GM12873 (cell line): ENCODE data around the gene EPHA4.

Source experiments
- CTCF ChIP-seq: IDR thresholded peaks from 2 replicates; pipeline ENCODE4 v1.5.1; 2012; ENCODE audit warnings: low read depth, mild to moderate bottlenecking, moderate library complexity, low read length, control low read depth; ENCODE audit not compliant: insufficient read depth; ENCODE audit errors: missing control alignments

Gene EPHA4

GRCh38 chr2:221555494-221555846, 16.6 kb downstream of the EPHA4 start:
- no peak for TF ChIP-seq CTCF

GRCh38 chr2:221554769-221555493, 17.2 kb downstream of the EPHA4 start:
- TF ChIP-seq CTCF, result no peak

GRCh38 chr2:221553333-221553732, 18.8 kb downstream of the EPHA4 start:
- no peak for TF ChIP-seq CTCF

- no peak for TF ChIP-seq CTCF
Observed at GRCh38 chr2:221552291-221552690, 19.8 kb downstream of the EPHA4 start.

GRCh38 chr2:221551864-221552263, 20.2 kb downstream of the EPHA4 start:
- no peak for TF ChIP-seq CTCF

GRCh38 chr2:221549143-221549542, 23.0 kb downstream of the EPHA4 start:
- TF ChIP-seq CTCF, result no peak

GRCh38 chr2:221546505-221547225, 25.4 kb downstream of the EPHA4 start:
- TF ChIP-seq CTCF, result no peak
